B cell (primary cell): ENCODE results near the gene CBLB. TPM values are rescaled to one million over a fixed set of nuclear protein-coding genes. Genes with fewer than 3 reads are reported as not detected.

Source experiments
- ATAC-seq: fragments of 200-7000 bp; cut with Tn5 transposase; one replicate; pipeline ENCODE4 v1.10.0; 2021; ENCODE audit warnings: low read depth, mild to moderate bottlenecking, moderate number of reproducible peaks, moderate library complexity
- CTCF ChIA-PET: fragments of 350-600 bp; sonication (Branson Sonifier 250); formaldehyde crosslinking; loops from one replicate; lab custom pipeline; 2021; ENCODE audit warnings: antibody characterized with exemption, inconsistent platforms; lab: Charles Lee
- POLR2A ChIA-PET: fragments of 350-600 bp; sonication (Branson Sonifier 250); formaldehyde crosslinking; loops from one replicate; lab custom pipeline; 2021; ENCODE audit warnings: antibody characterized with exemption; lab: Charles Lee
- DNase-seq: peaks from one replicate; pipeline ENCODE4 v3.0.0; 2013
- H2AFZ ChIP-seq: 2 replicates; pipeline ENCODE4 v1.6.1; 2012; ENCODE audit warnings: mild to moderate bottlenecking, low read depth, low read length; ENCODE audit not compliant: insufficient read depth, poor library complexity, severe bottlenecking
- H3K27ac ChIP-seq, 2 donors: 1 replicate in 1 of 2; 2 replicates in 1 of 2; pipeline ENCODE4 v1.5.1; 2012 to 2013; ENCODE audit warnings: low read length in 2 of 2, mild to moderate bottlenecking in 2 of 2, moderate library complexity in 1 of 2
- H3K27me3 ChIP-seq, 4 experiments: fragments of 200-600 bp in 1 of 4; sonication (generic) in 1 of 4; replicated peaks in 1 of 4; 1 replicate in 2 of 4; 2 replicates in 2 of 4; pipeline versions ENCODE4 v1.6.1 to v1.7.0; 2013 to 2016; ENCODE audit warnings: low read length in 3 of 4, mild to moderate bottlenecking in 2 of 4, mixed read lengths in 1 of 4, moderate library complexity in 1 of 4; ENCODE audit not compliant: insufficient read depth in 4 of 4, control insufficient read depth in 3 of 4; ENCODE audit errors: control extremely low read depth in 1 of 4
- H3K36me3 ChIP-seq, 2 experiments: replicated peaks in 1 of 2; 1 replicate in 1 of 2; 2 replicates in 1 of 2; pipeline versions ENCODE4 v1.6.1 to v1.7.1; 2013; ENCODE audit warnings: low read length in 1 of 2; ENCODE audit not compliant: insufficient read depth in 2 of 2, control insufficient read depth in 1 of 2; ENCODE audit errors: control extremely low read depth in 1 of 2, extremely low read depth in 1 of 2
- H3K4me1 ChIP-seq, 2 donors: fragments of 200-600 bp in 1 of 2; sonication (generic) in 1 of 2; 1 replicate in 1 of 2; 2 replicates in 1 of 2; pipeline versions ENCODE4 v1.5.1 to v1.6.1; 2013 to 2017; ENCODE audit warnings: low read length in 2 of 2; ENCODE audit not compliant: control insufficient read depth in 2 of 2, insufficient read depth in 2 of 2
- H3K4me2 ChIP-seq: replicated peaks from 2 replicates; pipeline ENCODE3; 2012; ENCODE audit warnings: mild to moderate bottlenecking, low read depth, low read length; ENCODE audit not compliant: poor library complexity, severe bottlenecking
- H3K4me3 ChIP-seq, 5 experiments: fragments of 200-600 bp in 1 of 5; sonication (generic) in 1 of 5; 1 replicate in 3 of 5; 2 replicates in 2 of 5; pipeline versions ENCODE4 v1.5.1 to v1.7.0; 2011 to 2016; ENCODE audit warnings: low read length in 4 of 5, mild to moderate bottlenecking in 4 of 5, low read depth in 2 of 5, control low read depth in 1 of 5, moderate library complexity in 1 of 5; ENCODE audit not compliant: insufficient read depth in 1 of 5; ENCODE audit errors: control extremely low read depth in 1 of 5, extremely low read depth in 1 of 5
- H3K79me2 ChIP-seq: fragments of 200-600 bp; sonication (generic); one replicate; pipeline ENCODE4 v1.6.0; 2016; ENCODE audit warnings: low read length; ENCODE audit not compliant: control insufficient read depth, insufficient read depth
- H3K9ac ChIP-seq: fragments of 200-600 bp; sonication (generic); 2 replicates; pipeline ENCODE4 v1.6.1; 2017; ENCODE audit warnings: mild to moderate bottlenecking, low read length, moderate library complexity
- H3K9me3 ChIP-seq, 3 donors: one replicate each; pipeline versions ENCODE4 v1.6.1 to v1.7.1; 2013; ENCODE audit warnings: low read length in 2 of 3; ENCODE audit not compliant: control insufficient read depth in 2 of 3, insufficient read depth in 1 of 3; ENCODE audit errors: control extremely low read depth in 1 of 3
- H4K20me1 ChIP-seq: 2 replicates; pipeline ENCODE4 v1.6.0; 2012; ENCODE audit warnings: mild to moderate bottlenecking, low read length; ENCODE audit not compliant: insufficient read depth, control insufficient read depth, poor library complexity, severe bottlenecking
- H3K27ac Mint-ChIP-seq: one replicate; pipeline ENCODE4 v1.8.0; 2021; ENCODE audit warnings: mixed read lengths
- H3K27me3 Mint-ChIP-seq: one replicate; pipeline ENCODE4 v1.8.0; 2021; ENCODE audit warnings: mixed read lengths
- H3K4me1 Mint-ChIP-seq: one replicate; pipeline ENCODE4 v1.8.0; 2021; ENCODE audit warnings: mixed read lengths
- H3K4me3 Mint-ChIP-seq: one replicate; pipeline ENCODE4 v1.8.0; 2021; ENCODE audit warnings: mixed read lengths
- H3K9me3 Mint-ChIP-seq: one replicate; pipeline ENCODE4 v1.8.0; 2022; ENCODE audit warnings: mixed read lengths; ENCODE audit not compliant: insufficient read depth
- CTCF ChIP-seq: fragments of 200-600 bp; IDR thresholded peaks from one replicate; pipeline ENCODE4 v1.8.0; 2022; ENCODE audit warnings: antibody characterized with exemption, mild to moderate bottlenecking
- EZH2 ChIP-seq: IDR thresholded peaks from 2 replicates; pipeline ENCODE4 v1.6.1; 2012; ENCODE audit warnings: borderline replicate concordance, low read depth, mild to moderate bottlenecking, moderate library complexity, low read length; ENCODE audit not compliant: insufficient read depth, poor library complexity, severe bottlenecking
- WGBS: methylation state at CpG from one replicate; pipeline ENCODE4 v1.1.5; 2013; ENCODE audit warnings: missing lambda C conversion rate; ENCODE audit not compliant: insufficient coverage; 5-methylcytosine and 5-hydroxymethylcytosine counted together
- intact Hi-C: fragments of 100-400 bp; cut with micrococcal nuclease; formaldehyde crosslinking; loops from one replicate; pipeline ENCODE4 v1.10.0; 2022
- polyA plus RNA-seq: library from polyadenylated mRNA; depleted of rRNA; stranded (reverse); fragments of >200 nt; gene quantifications from 2 replicates; pipeline ENCODE4 v1.2.3, GENCODE V29; 2012
- total RNA-seq, 2 donors: library from RNA; stranded (reverse); fragments of 120-200 nt in 1 of 2; gene quantifications; 1 replicate in 1 of 2; 2 replicates in 1 of 2; pipeline versions ENCODE4 v1.2.3 to v1.2.4, GENCODE V29; 2013 to 2022

The CBLB gene
- total and polyA plus RNA-seq, 2 donors (not counting 1 experiment from before 2014, with no cell fraction given): 19.0 to 135 TPM

DNA sequence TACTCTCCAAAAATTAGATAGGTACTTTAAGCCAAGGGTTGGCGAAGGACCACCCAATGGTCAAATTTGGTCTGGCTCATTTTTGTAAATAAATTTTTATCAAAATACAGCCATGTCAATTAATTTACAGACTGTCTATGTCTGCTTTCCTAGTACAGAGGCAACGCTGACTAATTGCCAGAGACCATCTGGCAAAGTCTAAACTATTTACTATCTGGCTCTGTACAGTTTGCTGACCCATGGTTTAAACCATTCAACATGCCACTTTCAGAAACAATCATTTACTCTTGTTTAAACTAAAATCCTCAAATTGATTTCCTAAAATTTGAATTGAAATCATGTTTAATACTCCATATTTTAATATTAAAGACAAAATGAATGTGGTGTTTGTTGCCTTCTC lies 25.9 kb downstream of the CBLB start:
- Histone ChIP-seq H3K27me3 (no peaks in the 10 kb centered on the region), H3K4me2 (no peak overlapping the region), H3K4me3 (no peak overlapping the region), H3K9me3 (peaks cover 0 to 1% (median 0%) of the 10 kb centered on the region in 3 donors), H3K79me2 (peaks cover 50% of the 10 kb centered on the region), H2AFZ (no peak overlapping the region), H3K27ac (no peak overlapping the region), H3K4me1 (peaks cover 4 to 9% of the 10 kb centered on the region in 2 donors), H3K9ac (no peak overlapping the region), H4K20me1 (peaks cover under 1% of the 10 kb centered on the region), H3K36me3 (peaks cover 9 to 20% of the 10 kb centered on the region in 2 experiments)
- DNase-seq: no peak
- H3K27me3 Mint-ChIP-seq: no peaks in the 10 kb centered on the region
- no peaks in the 10 kb centered on the region for H3K9me3 Mint-ChIP-seq
- ChIA-PET POLR2A (no interaction called here), CTCF (no interaction called here)
- no peak overlapping the region for H3K4me3 Mint-ChIP-seq
- H3K4me1 Mint-ChIP-seq: peaks cover 23% of the 10 kb centered on the region
- ATAC-seq: no peak
- TF ChIP-seq CTCF: no peak
- TF ChIP-seq EZH2: no peak
- 100% methylated on average over 1 of the region's 2 CpGs for WGBS
- no peak overlapping the region for H3K27ac Mint-ChIP-seq
- intact Hi-C loops: no loop called here

- ATAC-seq (no peak), DNase-seq (no peak)
- H3K27me3 Mint-ChIP-seq: no peaks in the 10 kb centered on the region
- H3K9me3 Mint-ChIP-seq: no peaks in the 10 kb centered on the region
- intact Hi-C loops: no loop called here
- no peak overlapping the region for H3K27ac Mint-ChIP-seq
- ChIA-PET POLR2A (no interaction called here), CTCF (no interaction called here)
- H3K9ac ChIP-seq: no peak overlapping the region
- 86% methylated on average over 1 of the region's 3 CpGs for WGBS
- TF ChIP-seq CTCF (no peak), EZH2 (no peak)
- no peak overlapping the region for H3K4me3 ChIP-seq
- H3K27me3 ChIP-seq: no peaks in the 10 kb centered on the region
- no peak overlapping the region for H3K4me2 ChIP-seq
- H3K4me1 Mint-ChIP-seq: peaks cover 21% of the 10 kb centered on the region
- peaks cover 9 to 20% of the 10 kb centered on the region in 2 experiments for H3K36me3 ChIP-seq
- H3K4me3 Mint-ChIP-seq: no peak overlapping the region
- H3K27ac ChIP-seq: no peak overlapping the region
- H4K20me1 ChIP-seq: peaks cover 3% of the 10 kb centered on the region
- H2AFZ ChIP-seq: no peak overlapping the region
- peaks cover 0 to 1% (median 0%) of the 10 kb centered on the region in 3 donors for H3K9me3 ChIP-seq
- peaks cover 49% of the 10 kb centered on the region for H3K79me2 ChIP-seq
- peaks cover 7 to 11% of the 10 kb centered on the region in 2 donors for H3K4me1 ChIP-seq
Observed at GRCh38 chr3:105842449-105842848, 26.4 kb downstream of the CBLB start.
